Esophagus muscularis mucosa (tissue), 4 donors: Measurements from ENCODE around the gene CFAP70. TPM values are rescaled to one million over a fixed set of nuclear protein-coding genes. Genes with fewer than 3 reads are reported as not detected.
"Not testable (repeated sequence)": the region's sequence is repeated elsewhere in the genome, so short reads cannot be mapped to it uniquely, and the experiment has no call there.

Experiments used
- DNase-seq: peaks from one replicate; pipeline ENCODE4 v3.0.0-alpha.2; 2017; ENCODE audit errors: extremely low spot score
- H3K27ac ChIP-seq, 4 donors: fragments of 200-600 bp; sonication (generic); replicated peaks in 1 of 4; 1 replicate in 3 of 4; 2 replicates in 1 of 4; pipeline ENCODE4 v1.5.1; 2016 to 2019; ENCODE audit warnings: mild to moderate bottlenecking in 1 of 4
- H3K27me3 ChIP-seq, 4 donors: fragments of 200-600 bp; sonication (generic); one replicate each; pipeline versions ENCODE4 v1.5.1 to v1.6.0; 2016 to 2019
- H3K36me3 ChIP-seq, 4 donors: fragments of 200-600 bp; sonication (generic); one replicate each; pipeline ENCODE4 v1.5.1; 2016 to 2019
- H3K4me1 ChIP-seq, 4 donors: fragments of 200-600 bp; sonication (generic); one replicate each; pipeline ENCODE4 v1.5.1; 2016 to 2019
- H3K4me3 ChIP-seq, 4 donors: fragments of 200-600 bp; sonication (generic); 1 replicate in 2 of 4; 2 replicates in 2 of 4; pipeline ENCODE4 v1.5.1; 2016 to 2019; ENCODE audit warnings: mild to moderate bottlenecking in 4 of 4, moderate library complexity in 1 of 4
- H3K9me3 ChIP-seq, 4 donors: fragments of 200-600 bp; sonication (generic); 1 replicate in 3 of 4; 2 replicates in 1 of 4; pipeline ENCODE4 v1.5.1; 2016 to 2019
- CTCF ChIP-seq, 3 experiments: fragments of 200-600 bp in 2 of 3; fragments of 450-650 bp in 1 of 3; sonication (generic) in 2 of 3; IDR thresholded peaks; one replicate each; pipeline ENCODE4 v1.5.1; 2017 to 2019; ENCODE audit warnings: antibody characterized with exemption in 3 of 3, mild to moderate bottlenecking in 2 of 3, moderate library complexity in 1 of 3
- EP300 ChIP-seq: sonication (generic); formaldehyde crosslinking; IDR thresholded peaks from one replicate; pipeline ENCODE4 v1.6.1; 2017; ENCODE audit warnings: antibody characterized with exemption
- POLR2A ChIP-seq: fragments of 450-650 bp; IDR thresholded peaks from one replicate; pipeline ENCODE4 v1.6.1; 2017; ENCODE audit warnings: antibody characterized with exemption, moderate library complexity, mild to moderate bottlenecking, low read depth
- POLR2AphosphoS5 ChIP-seq, 2 donors: sonication (generic); formaldehyde crosslinking; IDR thresholded peaks; one replicate each; pipeline ENCODE4 v1.6.1; 2017; ENCODE audit warnings: antibody characterized with exemption in 2 of 2
- WGBS: methylation state at CpG from one replicate; pipeline ENCODE4 v1.1.5; 2018; 5-methylcytosine and 5-hydroxymethylcytosine counted together
- intact Hi-C: fragments of 100-400 bp; cut with DNase I; formaldehyde crosslinking; loops from one replicate; pipeline ENCODE4 v1.15.1; 2023
- total RNA-seq, 4 donors: library from RNA; depleted of rRNA; stranded (reverse); fragments of >200 nt; gene quantifications; one replicate each; pipeline versions ENCODE4 v1.1.0 to v1.2.1, GENCODE V29; 2016

The CFAP70 gene
- total RNA-seq, 4 donors from 2014 or later, result 0.99 to 3.3 (median 1.1) TPM

DNA sequence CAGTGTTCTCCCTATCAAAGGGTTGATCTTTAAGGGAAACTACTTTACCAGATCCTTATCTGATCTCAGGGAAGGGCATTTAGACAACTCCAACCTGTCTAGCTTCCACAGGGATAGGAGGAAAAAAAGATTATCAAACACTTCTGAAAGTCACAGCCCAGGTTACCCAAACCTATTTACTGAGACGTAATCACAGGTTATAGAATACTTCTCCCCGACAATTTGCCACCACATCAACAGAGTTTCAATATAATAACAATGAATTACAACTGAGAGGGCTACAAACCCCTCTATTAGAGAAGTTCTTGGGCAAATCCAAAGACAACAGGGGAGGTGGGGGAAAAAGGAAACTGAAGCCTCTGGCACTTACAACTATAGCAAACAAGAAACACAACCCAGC is 26.3 kb downstream of the CFAP70 start:
- DNase-seq, result no peak
- Histone ChIP-seq H3K27ac (no peak overlapping the region), H3K4me3 (no peak overlapping the region), H3K27me3 (no peaks in the 10 kb centered on the region), H3K36me3 (no peaks in the 10 kb centered on the region), H3K9me3 (no peaks in the 10 kb centered on the region), H3K4me1 (no peaks in the 10 kb centered on the region)
- 91% methylated on average over 2 of the region's 2 CpGs for WGBS
- intact Hi-C loops, result no loop called here
- no peak for TF ChIP-seq POLR2AphosphoS5 (IDR thresholded peaks at IDR 0.05)
- no peak for TF ChIP-seq CTCF (IDR thresholded peaks at IDR 0.05)
- TF ChIP-seq POLR2A, result no peak
- no peak for TF ChIP-seq EP300

GRCh38 chr10:73328523-73328922 is 30.1 kb downstream of the CFAP70 start:
- H3K36me3 ChIP-seq, H3K9me3 ChIP-seq, H3K27me3 ChIP-seq, H3K27ac ChIP-seq, H3K4me3 ChIP-seq, DNase-seq, intact Hi-C loops, H3K4me1 ChIP-seq: not testable (repeated sequence)
- no CpG with 5 or more reads among the region's 1 CpG for WGBS

GRCh38 chr10:73325290-73325689 is 33.4 kb downstream of the CFAP70 start:
- H3K27ac ChIP-seq, H3K9me3 ChIP-seq, intact Hi-C loops, H3K4me3 ChIP-seq, H3K27me3 ChIP-seq, H3K36me3 ChIP-seq, DNase-seq, H3K4me1 ChIP-seq: not testable (repeated sequence)
- WGBS, result 65% methylated on average over 2 of the region's 4 CpGs

DNA sequence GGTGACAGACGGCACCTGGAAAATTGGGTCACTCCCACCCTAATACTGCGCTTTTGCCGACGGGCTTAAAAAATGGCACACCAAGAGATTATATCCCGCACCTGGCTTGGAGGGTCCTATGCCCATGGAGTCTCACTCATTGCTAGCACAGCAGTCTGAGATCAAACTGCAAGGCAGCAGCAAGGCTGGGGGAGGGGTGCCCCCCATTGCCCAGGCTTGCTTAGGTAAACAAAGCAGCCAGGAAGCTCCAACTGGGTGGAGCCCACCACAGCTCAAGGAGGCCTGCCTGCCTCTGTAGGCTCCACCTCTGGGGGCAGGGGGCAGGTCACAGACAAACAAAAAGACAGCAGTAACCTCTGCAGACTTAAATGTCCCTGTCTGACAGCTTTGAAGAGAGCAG is 35.1 kb downstream of the CFAP70 start:
- intact Hi-C loops, H3K36me3 ChIP-seq, H3K4me1 ChIP-seq, H3K27me3 ChIP-seq, H3K27ac ChIP-seq, H3K9me3 ChIP-seq, DNase-seq, H3K4me3 ChIP-seq: not testable (repeated sequence)
- 96% methylated on average over 5 of the region's 5 CpGs for WGBS

DNA sequence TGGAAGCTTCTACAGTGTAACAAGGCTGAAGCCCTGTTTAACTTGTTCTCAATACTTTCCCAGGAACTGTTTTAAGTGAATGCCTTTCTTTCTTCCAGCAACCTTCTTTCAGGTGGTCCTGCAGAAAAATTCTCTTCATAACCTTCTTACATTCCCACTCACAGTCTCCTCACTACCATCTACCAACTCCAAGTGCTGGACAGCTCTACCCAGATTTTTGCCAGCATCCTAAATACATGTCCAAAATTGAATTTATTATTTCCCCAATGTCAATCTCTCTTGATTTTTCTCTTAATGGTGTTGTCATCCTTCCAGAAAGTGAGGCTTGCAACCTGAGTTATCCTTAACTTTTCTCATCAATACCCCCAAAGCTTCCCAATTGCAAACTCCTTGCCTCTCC is 48.2 kb downstream of the CFAP70 start:
- no peak for TF ChIP-seq POLR2AphosphoS5 (IDR thresholded peaks at IDR 0.05)
- TF ChIP-seq EP300, result no peak
- TF ChIP-seq CTCF (IDR thresholded peaks at IDR 0.05), result no peak
- no peak for TF ChIP-seq POLR2A
- Histone ChIP-seq H3K27me3 (no peaks in the 10 kb centered on the region), H3K9me3 (peaks cover 0 to 17% (median 9%) of the 10 kb centered on the region in 4 donors), H3K4me3 (no peak overlapping the region), H3K27ac (no peak overlapping the region), H3K4me1 (no peaks in the 10 kb centered on the region), H3K36me3 (no peaks in the 10 kb centered on the region)
- intact Hi-C loops, result no loop called here
- no peak for DNase-seq

GRCh38 chr10:73307203-73307800 is 51.4 kb downstream of the CFAP70 start:
- TF ChIP-seq POLR2AphosphoS5 (IDR thresholded peaks at IDR 0.05) (no peak), CTCF (IDR thresholded peaks at IDR 0.05) (no peak), POLR2A (no peak), EP300 (no peak)
- H3K4me3 ChIP-seq, result no peak overlapping the region
- H3K27ac ChIP-seq, result no peak overlapping the region
- no peaks in the 10 kb centered on the region for H3K36me3 ChIP-seq
- H3K4me1 ChIP-seq, result no peaks in the 10 kb centered on the region
- DNase-seq, result no peak
- no peaks in the 10 kb centered on the region for H3K27me3 ChIP-seq
- intact Hi-C loops, result no loop called here
- H3K9me3 ChIP-seq, result peaks cover 0 to 17% (median 9%) of the 10 kb centered on the region in 4 donors
